Suppressor macrophage (primary cell): Measurements from ENCODE around the gene FAM221B.

Experiments used
- DNase-seq, 4 experiments: peaks; one replicate each; pipeline ENCODE4 v3.0.0-alpha.2; 2020 to 2022

Gene FAM221B

GRCh38 chr9:35847792-35848572 lies 19.4 kb upstream of the FAM221B start:
- no peak for DNase-seq

- DNase-seq: peak in 2 of 4 experiments; percentile 31 to 35
These were observed 17.6 kb upstream of the FAM221B start for GRCh38 chr9:35845824-35846771.

- DNase-seq: peak; percentile 82 to 98 (median 94)
These were observed 16.2 kb upstream of the FAM221B start for GRCh38 chr9:35844628-35845270.

- DNase-seq: peak in 3 of 4 experiments; percentile 42 to 56 (median 51)
These were observed 14.3 kb upstream of the FAM221B start for GRCh38 chr9:35842795-35843194.

- DNase-seq: no peak
These were observed 13.7 kb upstream of the FAM221B start for GRCh38 chr9:35842020-35842745.

GRCh38 chr9:35841645-35841900 lies 13.0 kb upstream of the FAM221B start:
- no peak for DNase-seq

GRCh38 chr9:35840881-35841644 lies 12.5 kb upstream of the FAM221B start:
- no peak for DNase-seq

- DNase-seq: peak in 1 of 4 experiments; percentile 31
These were observed 11.4 kb upstream of the FAM221B start for GRCh38 chr9:35839926-35840325.

- DNase-seq: no peak
These were observed 8.1 kb upstream of the FAM221B start for GRCh38 chr9:35836595-35836994.

- DNase-seq: no peak
These were observed 7.2 kb upstream of the FAM221B start for GRCh38 chr9:35835766-35836165.

- no peak for DNase-seq
These were observed 6.7 kb upstream of the FAM221B start for GRCh38 chr9:35835216-35835632.

GRCh38 chr9:35834260-35835215 lies 6.0 kb upstream of the FAM221B start:
- no peak for DNase-seq

GRCh38 chr9:35832814-35833213 lies 4.3 kb upstream of the FAM221B start:
- no peak for DNase-seq

- no peak for DNase-seq
These were observed 2.5 kb upstream of the FAM221B start for GRCh38 chr9:35831040-35831439.

- DNase-seq: no peak
These were observed 1.2 kb upstream of the FAM221B start for GRCh38 chr9:35829764-35830096.

GRCh38 chr9:35829084-35829763 lies 692 bp upstream of the FAM221B start, which contains the start of gene TMEM8B:
TMEM8B (plus strand) TSS chr9:35829228; CDS start chr9:35829448, 220 bp downstream.
- DNase-seq: peak; percentile 84 to 97 (median 92)

- DNase-seq: no peak
These were observed 1.0 kb downstream of the FAM221B start for GRCh38 chr9:35827486-35827885.

GRCh38 chr9:35826071-35826701 lies 2.3 kb downstream of the FAM221B start:
- DNase-seq: peak; percentile 58 to 80 (median 70)

GRCh38 chr9:35822926-35823325 lies 5.6 kb downstream of the FAM221B start:
- DNase-seq: no peak
